Measurements from ENCODE around the gene ZNF605.

The ZNF605 gene

GRCh38 chr12:132952371-132953162 lies 3.5 kb downstream of the ZNF605 start:
- Histone ChIP-seq H3K23ac (ENCODE audit: low read depth, low read length, poor library complexity) (no peak overlapping the region), H3K27ac (replicated peaks; ENCODE audit: low read length) (no peak overlapping the region), H2AK5ac (ENCODE audit: low read depth, low read length) (no peak overlapping the region), H3K4me3 (ENCODE audit: low read length in 2 of 2) (peak overlapping the region in 1 of 2 donors; percentile 9), H3K9ac (ENCODE audit: low read depth, low read length, poor library complexity) (no peak overlapping the region), H3K14ac (ENCODE audit: low read length) (no peak overlapping the region), H3K18ac (ENCODE audit: low read length) (no peak overlapping the region), H3K4me2 (ENCODE audit: insufficient read depth, low read length, poor library complexity, severe bottlenecking) (no peak overlapping the region), H3K9me3 (replicated peaks in 1 of 2; ENCODE audit: control insufficient read depth in 2 of 2, insufficient read depth in 1 of 2, low read depth in 1 of 2, low read length in 2 of 2) (peaks cover 47 to 76% of the 10 kb centered on the region in 2 donors), H3K27me3 (ENCODE audit: control insufficient read depth in 3 of 3, insufficient read depth in 3 of 3, low read depth in 1 of 3, low read length in 3 of 3) (no peaks in the 10 kb centered on the region), H2BK15ac (ENCODE audit: low read length) (no peak overlapping the region), H2BK5ac (ENCODE audit: low read length) (no peak overlapping the region), H4K91ac (ENCODE audit: low read depth, low read length, poor library complexity) (no peak overlapping the region), H4K8ac (ENCODE audit: low read depth, low read length) (no peak overlapping the region), H2BK12ac (ENCODE audit: low read length) (no peak overlapping the region), H2BK120ac (ENCODE audit: low read depth, low read length) (no peak overlapping the region), H3K4me1 (ENCODE audit: control insufficient read depth in 2 of 2, insufficient read depth in 1 of 2, low read depth in 1 of 2, low read length in 2 of 2) (peaks cover 0 to 6% of the 10 kb centered on the region in 2 donors), H3K36me3 (replicated peaks in 1 of 2; ENCODE audit: control insufficient read depth in 2 of 2, insufficient read depth in 2 of 2, low read length in 2 of 2) (peaks cover 21 to 26% of the 10 kb centered on the region in 2 donors), H3K79me1 (ENCODE audit: low read depth, low read length) (peaks cover 14% of the 10 kb centered on the region), H2AFZ (ENCODE audit: low read length) (no peak overlapping the region), H3K4ac (ENCODE audit: low read length) (no peak overlapping the region)
- no CpG with 5 or more reads among the region's 18 CpGs for WGBS, 2 donors (ENCODE audit: extremely low coverage in 2 of 2, insufficient read length in 2 of 2, insufficient replicate concordance in 1 of 2)
- DNase-seq (ENCODE audit: low spot score), result no peak

GRCh38 chr12:132951649-132952048 lies 4.5 kb downstream of the ZNF605 start:
- Histone ChIP-seq H3K23ac (ENCODE audit: low read depth, low read length, poor library complexity) (no peak overlapping the region), H4K91ac (ENCODE audit: low read depth, low read length, poor library complexity) (no peak overlapping the region), H3K4me2 (ENCODE audit: insufficient read depth, low read length, poor library complexity, severe bottlenecking) (no peak overlapping the region), H2BK15ac (ENCODE audit: low read length) (no peak overlapping the region), H3K9me3 (replicated peaks in 1 of 2; ENCODE audit: control insufficient read depth in 2 of 2, insufficient read depth in 1 of 2, low read depth in 1 of 2, low read length in 2 of 2) (peaks cover 47 to 77% of the 10 kb centered on the region in 2 donors), H3K4me3 (ENCODE audit: low read length in 2 of 2) (peak overlapping the region in 1 of 2 donors; percentile 55), H2BK12ac (ENCODE audit: low read length) (no peak overlapping the region), H3K14ac (ENCODE audit: low read length) (no peak overlapping the region), H2BK120ac (ENCODE audit: low read depth, low read length) (no peak overlapping the region), H3K79me1 (ENCODE audit: low read depth, low read length) (peaks cover 14% of the 10 kb centered on the region), H3K27me3 (ENCODE audit: control insufficient read depth in 3 of 3, insufficient read depth in 3 of 3, low read depth in 1 of 3, low read length in 3 of 3) (no peaks in the 10 kb centered on the region), H3K4ac (ENCODE audit: low read length) (no peak overlapping the region), H2AFZ (ENCODE audit: low read length) (no peak overlapping the region), H3K9ac (ENCODE audit: low read depth, low read length, poor library complexity) (peak overlapping the region; percentile 63), H4K8ac (ENCODE audit: low read depth, low read length) (no peak overlapping the region), H3K36me3 (replicated peaks in 1 of 2; ENCODE audit: control insufficient read depth in 2 of 2, insufficient read depth in 2 of 2, low read length in 2 of 2) (peaks cover 21 to 30% of the 10 kb centered on the region in 2 donors), H3K18ac (ENCODE audit: low read length) (no peak overlapping the region), H2AK5ac (ENCODE audit: low read depth, low read length) (no peak overlapping the region), H3K4me1 (ENCODE audit: control insufficient read depth in 2 of 2, insufficient read depth in 1 of 2, low read depth in 1 of 2, low read length in 2 of 2) (peaks cover 0 to 5% of the 10 kb centered on the region in 2 donors), H2BK5ac (ENCODE audit: low read length) (no peak overlapping the region), H3K27ac (replicated peaks; ENCODE audit: low read length) (no peak overlapping the region)
- DNase-seq (ENCODE audit: low spot score), result no peak
- 100% methylated on average over 4 to 6 of the region's 8 CpGs for WGBS, 2 donors (ENCODE audit: extremely low coverage in 2 of 2, insufficient read length in 2 of 2, insufficient replicate concordance in 1 of 2)

GRCh38 chr12:132950844-132951535 lies 5.1 kb downstream of the ZNF605 start:
- Histone ChIP-seq H2BK12ac (ENCODE audit: low read length) (no peak overlapping the region), H3K18ac (ENCODE audit: low read length) (no peak overlapping the region), H3K23ac (ENCODE audit: low read depth, low read length, poor library complexity) (no peak overlapping the region), H2BK15ac (ENCODE audit: low read length) (no peak overlapping the region), H3K36me3 (replicated peaks in 1 of 2; ENCODE audit: control insufficient read depth in 2 of 2, insufficient read depth in 2 of 2, low read length in 2 of 2) (peaks cover 24 to 37% of the 10 kb centered on the region in 2 donors), H3K14ac (ENCODE audit: low read length) (no peak overlapping the region), H3K9me3 (replicated peaks in 1 of 2; ENCODE audit: control insufficient read depth in 2 of 2, insufficient read depth in 1 of 2, low read depth in 1 of 2, low read length in 2 of 2) (peaks cover 53 to 84% of the 10 kb centered on the region in 2 donors), H2AFZ (ENCODE audit: low read length) (no peak overlapping the region), H3K4ac (ENCODE audit: low read length) (no peak overlapping the region), H3K27ac (replicated peaks; ENCODE audit: low read length) (no peak overlapping the region), H3K4me3 (ENCODE audit: low read length in 2 of 2) (peak overlapping the region in 1 of 2 donors; percentile 55), H2BK5ac (ENCODE audit: low read length) (no peak overlapping the region), H2BK120ac (ENCODE audit: low read depth, low read length) (no peak overlapping the region), H3K9ac (ENCODE audit: low read depth, low read length, poor library complexity) (no peak overlapping the region), H4K8ac (ENCODE audit: low read depth, low read length) (no peak overlapping the region), H2AK5ac (ENCODE audit: low read depth, low read length) (no peak overlapping the region), H3K4me1 (ENCODE audit: control insufficient read depth in 2 of 2, insufficient read depth in 1 of 2, low read depth in 1 of 2, low read length in 2 of 2) (peaks cover 0 to 4% of the 10 kb centered on the region in 2 donors), H3K27me3 (ENCODE audit: control insufficient read depth in 3 of 3, insufficient read depth in 3 of 3, low read depth in 1 of 3, low read length in 3 of 3) (no peaks in the 10 kb centered on the region), H3K79me1 (ENCODE audit: low read depth, low read length) (peaks cover 14% of the 10 kb centered on the region), H3K4me2 (ENCODE audit: insufficient read depth, low read length, poor library complexity, severe bottlenecking) (no peak overlapping the region), H4K91ac (ENCODE audit: low read depth, low read length, poor library complexity) (no peak overlapping the region)
- DNase-seq (ENCODE audit: low spot score), result no peak
- no CpG with 5 or more reads among the region's 27 CpGs for WGBS, 2 donors (ENCODE audit: extremely low coverage in 2 of 2, insufficient read length in 2 of 2, insufficient replicate concordance in 1 of 2)

Measured in neuronal stem cell (in vitro differentiated cells).